GM18858 (cell line): ENCODE data around the gene SLC41A1.
A peak's percentile ranks its signal among the peaks of the same experiment; 100 is the strongest.

ENCODE experiments used
- ATAC-seq: cut with Tn5 transposase; IDR thresholded peaks from one replicate; pipeline ENCODE4 v1.9.1; 2021; ENCODE audit not compliant: unreplicated experiment

SLC41A1 gene

DNA sequence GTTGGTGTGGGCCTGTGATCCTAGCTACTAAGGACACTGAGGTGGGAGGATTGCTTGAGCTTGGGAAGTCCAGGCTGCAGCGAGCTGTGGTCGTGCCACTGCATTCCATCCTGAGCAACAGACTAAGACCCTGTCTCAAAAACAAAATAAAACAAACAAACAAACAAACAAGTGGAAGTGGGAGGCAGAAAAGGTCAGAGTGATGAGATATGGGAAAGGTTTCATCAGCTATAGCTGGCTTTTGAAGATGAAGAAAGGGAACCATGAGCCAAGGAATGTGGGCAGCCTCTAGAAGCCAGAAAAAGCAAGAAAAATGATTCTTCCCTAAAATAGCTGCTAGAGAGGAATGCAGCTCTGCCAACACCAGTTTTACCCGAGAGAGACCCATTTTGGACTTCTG is 52.4 kb downstream of the SLC41A1 start:
- ATAC-seq = no peak

DNA sequence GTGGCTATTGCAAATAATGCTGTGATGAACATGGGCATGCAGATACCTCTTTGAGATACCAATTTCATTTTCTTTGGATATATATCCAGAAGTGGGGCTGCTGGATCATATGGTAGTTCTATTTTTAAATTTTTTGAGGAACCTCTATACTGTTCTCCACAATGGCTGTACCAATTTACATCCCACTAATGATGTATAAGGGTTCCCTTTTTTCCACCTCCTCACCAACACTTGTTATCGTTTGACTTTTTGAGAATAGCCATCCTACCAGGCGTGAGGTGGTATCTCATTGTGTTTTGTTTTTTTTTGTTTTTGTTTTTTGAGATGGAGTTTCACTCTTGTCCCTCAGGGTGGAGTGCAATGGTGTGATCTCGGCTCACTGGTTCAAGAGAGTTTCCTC is 56.4 kb downstream of the SLC41A1 start:
- no peak for ATAC-seq

DNA sequence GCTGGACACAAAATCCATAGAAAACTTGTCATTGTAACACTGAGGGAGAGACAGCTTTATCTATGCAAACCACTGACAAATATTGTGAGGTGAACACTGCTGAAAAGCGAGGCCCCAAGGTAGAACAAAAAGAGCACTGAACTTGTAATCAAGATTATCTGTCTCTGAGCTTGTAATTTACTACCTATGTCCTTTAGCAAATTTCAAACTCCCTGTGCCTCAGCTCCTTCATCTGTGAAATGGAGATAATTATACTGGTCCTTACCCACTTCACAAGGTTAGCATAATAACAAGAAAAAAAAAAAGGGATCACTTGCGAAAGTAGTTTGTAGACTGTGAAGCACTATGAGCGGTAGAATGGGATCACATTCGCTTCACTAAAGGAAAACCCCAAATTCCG is 58.1 kb downstream of the SLC41A1 start:
- ATAC-seq = no peak

DNA sequence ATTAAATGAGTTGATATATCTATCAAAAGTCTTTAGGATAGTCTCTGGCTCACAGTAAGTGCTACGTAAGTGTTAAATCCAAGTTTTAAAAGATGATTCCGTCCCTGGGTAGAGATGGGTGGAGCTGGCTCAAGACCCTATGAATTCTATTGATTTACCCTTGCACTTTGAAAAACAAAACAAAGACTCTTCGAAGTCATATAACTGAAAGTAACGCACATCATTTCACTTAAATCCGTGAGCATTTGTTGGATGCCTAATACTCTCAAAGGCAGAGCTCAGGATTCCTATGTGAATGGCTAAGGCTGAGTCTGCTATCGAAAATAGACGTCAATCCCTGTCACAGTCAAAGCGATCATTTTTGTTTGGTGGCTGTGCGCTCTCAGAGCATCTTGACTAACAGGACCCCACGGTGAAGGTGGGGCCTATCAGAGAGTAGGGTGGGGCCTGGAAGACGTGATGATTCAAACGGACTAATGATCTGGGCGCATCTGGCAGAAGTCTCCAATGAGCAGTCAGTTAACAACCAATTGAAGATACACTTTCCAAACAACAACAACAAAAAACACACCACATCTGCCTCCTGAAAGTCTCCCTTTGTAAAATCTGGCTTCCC is 61.9 kb downstream of the SLC41A1 start:
- ATAC-seq = no peak

DNA sequence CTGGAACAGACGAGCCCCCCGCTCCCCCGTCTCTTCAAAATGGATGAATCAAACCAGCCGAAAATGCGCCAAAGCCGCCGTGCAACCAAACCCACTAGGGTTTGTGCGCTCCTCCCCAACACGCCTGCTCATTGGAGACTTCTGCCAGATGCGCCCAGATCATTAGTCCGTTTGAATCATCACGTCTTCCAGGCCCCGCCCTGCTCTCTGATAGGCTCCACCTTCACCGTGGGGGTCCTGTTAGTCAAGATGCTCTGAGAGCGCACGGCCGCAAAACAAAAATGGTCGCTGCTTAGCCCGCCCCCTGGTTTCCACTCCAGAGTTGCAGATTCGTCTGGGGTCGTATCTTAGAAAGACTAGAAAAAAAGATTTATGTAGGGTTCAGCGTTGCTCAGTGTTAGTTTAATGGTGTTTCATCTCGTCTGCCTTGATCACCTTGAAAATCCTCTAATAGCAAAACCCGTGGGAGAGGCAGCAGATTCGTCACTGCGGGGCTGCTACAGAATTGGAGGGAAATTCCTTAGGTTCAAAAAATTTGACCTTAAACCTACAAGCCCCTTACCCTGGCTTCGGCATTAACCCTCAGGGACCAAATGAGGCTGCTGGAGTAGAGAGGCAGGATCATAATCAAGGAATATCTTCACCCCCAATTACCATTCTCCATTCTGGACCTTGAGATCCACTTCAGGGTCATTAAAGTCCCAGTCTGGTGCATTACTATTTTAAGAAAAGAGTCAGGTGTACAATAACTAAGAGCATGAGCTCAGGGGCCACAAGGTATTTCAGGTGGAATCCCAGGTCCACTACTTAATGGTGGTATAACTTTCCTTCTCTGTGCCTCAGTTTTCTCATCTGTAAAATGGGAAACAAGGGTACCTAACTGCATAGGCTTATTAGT is 62.6 kb downstream of the SLC41A1 start, which contains the start of gene NUCKS1:
NUCKS1 (minus strand) TSS at position 45 of the 898 bp plus-strand sequence. CDS start 209 bp downstream, outside the sequence.
- peak; percentile 73 for ATAC-seq

DNA sequence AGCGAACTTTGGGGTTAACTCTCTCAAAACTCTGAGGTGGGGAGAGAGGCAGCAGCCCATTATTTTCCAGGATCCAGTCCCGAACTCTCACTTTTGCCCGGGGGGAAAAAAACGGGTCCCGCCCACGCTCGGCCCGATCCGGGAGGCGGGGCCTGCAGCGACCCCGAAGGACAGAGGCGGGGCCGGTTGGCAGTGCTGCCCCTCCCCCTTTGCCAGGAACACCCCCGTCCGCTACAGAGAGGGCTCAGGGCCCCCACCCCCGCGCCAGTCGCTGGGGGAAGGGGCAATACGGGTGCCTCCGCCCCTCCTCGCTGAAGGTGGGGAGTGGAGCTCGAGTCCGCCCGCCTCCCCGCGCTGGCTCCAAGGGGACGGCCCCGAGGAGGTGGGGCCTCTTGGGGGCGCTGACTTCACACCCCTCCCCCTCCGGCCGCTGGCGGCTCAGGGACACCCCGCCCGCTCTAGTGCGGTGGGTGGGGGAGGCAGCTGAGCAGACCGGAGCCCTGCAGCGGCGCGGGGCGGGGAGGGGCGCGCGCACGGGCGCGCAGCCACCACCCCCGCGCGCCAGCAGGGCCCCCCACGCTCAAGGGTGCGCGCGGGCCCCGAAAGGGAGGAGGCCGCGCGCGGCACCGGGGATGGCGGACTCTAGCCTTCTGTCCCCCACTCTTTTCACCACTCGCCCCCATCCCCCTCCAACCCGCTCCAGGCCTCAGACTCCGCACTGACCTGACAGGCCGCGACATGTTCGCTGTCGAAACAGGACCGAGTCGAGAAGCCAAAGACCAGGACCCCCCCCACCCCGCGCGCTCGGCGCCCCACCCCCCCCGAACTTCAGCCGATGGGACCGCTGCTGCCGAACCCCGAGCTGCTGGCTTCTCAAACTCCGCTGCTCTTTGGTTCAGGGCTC is 63.5 kb downstream of the SLC41A1 start:
- ATAC-seq = peak; percentile 62

DNA sequence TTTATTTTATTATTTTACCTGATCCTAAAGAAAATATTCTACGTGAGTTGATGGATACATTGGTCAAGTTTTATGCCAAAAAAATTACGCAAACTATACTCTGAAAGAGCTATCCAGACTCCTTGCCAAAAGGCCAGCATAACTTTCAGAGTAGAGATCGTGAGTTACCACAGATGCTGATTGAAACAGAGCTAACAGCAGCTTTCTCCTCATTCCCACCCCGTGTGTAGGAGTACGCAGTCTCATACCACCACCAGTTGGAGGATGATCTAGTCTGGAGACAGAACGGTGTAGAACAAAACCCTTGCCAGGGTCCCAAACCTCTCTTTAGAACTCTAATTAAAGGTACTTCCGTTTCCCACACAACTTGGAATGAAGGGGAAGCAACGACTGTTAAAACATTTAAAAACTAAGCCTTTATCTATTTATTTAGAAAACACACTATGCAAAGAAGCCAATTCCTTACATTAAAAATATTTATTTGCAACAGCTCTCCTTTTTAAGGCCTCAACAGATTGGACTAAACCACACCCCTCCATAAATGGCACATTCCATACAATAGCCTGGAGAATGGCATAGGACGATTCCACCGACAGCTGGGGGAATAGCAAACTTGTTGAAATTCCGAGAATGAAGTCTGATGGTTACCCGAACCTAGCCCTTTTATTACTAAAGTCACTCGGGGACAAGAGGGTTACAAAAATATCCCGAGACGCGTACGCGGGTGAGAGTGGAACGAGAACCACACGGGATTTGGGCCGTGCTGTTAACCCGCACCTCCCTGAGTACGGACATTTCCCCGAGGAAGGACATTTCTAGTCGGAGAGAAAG is 64.4 kb downstream of the SLC41A1 start:
- ATAC-seq = peak; percentile 10

DNA sequence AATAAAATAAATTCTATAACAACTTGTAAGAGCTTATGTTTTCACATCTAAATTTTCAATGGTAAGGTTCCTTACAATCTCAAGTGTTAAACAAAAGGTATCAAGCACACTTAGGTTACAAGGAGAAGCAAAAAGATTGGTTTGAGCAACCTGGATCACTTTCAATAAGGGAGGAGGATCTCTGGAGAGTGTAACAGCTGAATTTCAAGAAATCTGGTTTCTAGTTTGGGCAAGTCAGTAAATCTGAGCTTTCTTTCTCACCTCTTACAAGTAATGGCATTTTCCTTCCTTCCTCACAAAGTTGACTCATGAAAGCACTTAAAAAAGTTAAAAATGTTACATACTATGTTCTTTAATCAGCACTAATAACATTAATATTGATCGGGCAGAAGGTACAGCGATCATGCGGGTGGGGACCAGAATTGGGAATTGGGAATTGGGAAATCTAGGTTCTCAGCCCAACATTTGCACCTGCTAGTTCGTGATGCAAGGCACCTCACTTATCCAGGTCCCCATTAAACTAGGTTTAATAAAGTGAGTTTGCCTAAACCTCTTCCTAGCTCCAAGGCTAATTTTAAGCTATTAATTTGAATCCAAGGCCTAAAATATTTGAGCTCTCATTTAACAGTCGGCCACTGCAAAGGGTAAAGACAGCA is 66.1 kb downstream of the SLC41A1 start:
- ATAC-seq = no peak

DNA sequence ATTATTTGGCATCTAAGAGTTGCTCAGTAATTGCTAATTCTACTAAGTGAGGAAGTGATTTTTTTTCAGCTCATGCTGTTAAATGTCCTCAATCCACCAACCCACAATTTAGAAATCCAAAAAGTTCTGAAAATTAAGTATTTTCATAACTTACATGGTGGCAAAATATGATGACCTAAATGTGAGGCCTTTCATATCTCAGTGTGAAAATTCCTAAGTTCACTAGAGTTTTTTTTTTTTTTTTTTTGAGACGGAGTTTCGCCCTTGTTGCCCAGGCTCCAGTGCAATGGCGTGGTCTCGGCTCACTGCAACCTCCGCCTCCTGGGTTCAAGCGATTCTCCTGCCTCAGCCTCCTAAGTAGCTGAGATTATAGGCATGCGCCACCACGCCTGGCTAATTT is 68.6 kb downstream of the SLC41A1 start:
- ATAC-seq = no peak

DNA sequence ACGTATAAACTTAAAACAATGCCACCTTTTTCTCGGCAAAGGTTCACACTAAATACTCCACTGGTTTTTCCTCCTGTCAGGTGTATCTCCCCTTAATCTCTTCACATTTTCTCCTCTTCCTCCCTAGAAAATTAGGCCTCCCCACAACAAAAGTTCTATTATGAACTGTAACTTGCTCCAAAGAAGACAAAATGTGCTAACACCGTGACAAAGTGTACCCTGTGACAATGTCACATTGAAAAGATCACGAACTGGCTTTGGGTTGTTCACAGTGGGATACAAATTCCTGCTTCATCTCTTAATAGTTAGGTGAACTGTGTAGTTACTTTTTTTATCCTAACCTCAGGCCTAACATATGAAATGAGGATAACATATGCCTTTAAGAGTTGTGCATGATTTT is 69.0 kb downstream of the SLC41A1 start:
- ATAC-seq = no peak

DNA sequence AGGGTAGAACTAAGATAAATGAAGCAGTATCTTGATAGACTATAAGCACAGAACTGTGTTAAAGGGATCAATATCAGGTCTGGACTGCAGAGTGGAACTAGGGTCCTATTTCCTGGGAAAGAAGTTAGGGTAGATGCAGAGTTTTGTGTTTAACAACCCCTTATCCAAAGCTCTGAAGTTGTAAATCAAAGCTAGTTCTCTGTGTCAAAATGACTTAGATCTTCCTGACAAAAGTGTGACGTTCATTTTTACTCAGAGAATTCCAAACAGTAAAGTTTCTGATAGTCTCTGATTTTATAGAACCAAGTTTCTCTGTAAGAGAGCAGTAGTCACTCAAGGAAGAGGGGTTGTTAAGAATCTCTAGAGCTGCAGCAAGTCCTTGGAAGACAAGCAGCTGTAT is 71.3 kb downstream of the SLC41A1 start:
- ATAC-seq = no peak

DNA sequence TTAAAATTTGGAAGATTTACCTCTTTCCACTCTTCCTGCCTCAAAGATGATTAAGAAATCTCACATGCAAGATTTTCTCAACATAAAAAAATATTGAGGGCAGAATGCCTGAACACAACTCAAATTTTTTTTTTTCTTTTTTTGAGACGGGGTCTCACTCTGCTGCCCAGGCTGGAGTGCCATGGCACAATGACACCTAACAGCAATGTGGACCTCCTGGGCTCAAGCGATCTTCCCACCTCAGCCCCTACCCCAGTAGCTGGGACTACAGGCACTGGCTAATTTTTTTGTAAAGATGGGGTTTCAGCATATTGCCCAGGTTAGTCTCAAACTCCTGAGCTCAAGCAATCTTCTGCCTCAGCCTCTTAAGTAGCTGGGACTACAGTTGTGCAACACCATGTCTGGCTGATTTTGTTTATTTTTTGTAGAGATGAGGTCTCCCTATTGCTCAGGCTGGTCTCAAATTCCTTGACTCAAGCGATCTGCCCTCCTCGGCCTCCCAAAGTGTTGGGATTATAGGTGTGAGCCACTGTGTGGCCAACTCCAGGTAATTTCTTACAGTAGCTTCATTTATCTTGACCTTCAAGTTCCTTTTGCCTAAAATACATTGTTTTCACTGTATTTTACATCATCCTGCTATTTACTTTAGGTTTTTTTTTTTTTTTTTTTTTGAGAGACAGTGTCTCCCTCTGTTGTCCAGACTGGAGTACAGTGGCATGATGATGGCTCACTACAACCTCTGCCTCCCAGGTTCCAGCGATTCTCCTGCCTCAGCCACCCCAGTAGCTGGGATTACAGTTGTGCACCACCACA is 73.4 kb downstream of the SLC41A1 start:
- no peak for ATAC-seq
